SH-SY5Y (cell line): Measurements from ENCODE around the gene LGI2.

Experiments
- GATA2 ChIP-seq: IDR thresholded peaks from 2 replicates; pipeline ENCODE4 v1.6.1; 2011; ENCODE audit warnings: mild to moderate bottlenecking, low read depth, low read length
- GATA3 ChIP-seq: IDR thresholded peaks from 2 replicates; pipeline ENCODE4 v1.6.1; 2011; ENCODE audit warnings: low read depth, mild to moderate bottlenecking, low read length, moderate library complexity

GRCh38 chr4:25000639-25001038 lies 30.1 kb downstream of the LGI2 start:
- TF ChIP-seq GATA3 (no peak), GATA2 (no peak)
